Measurements from ENCODE around the gene LUZP1. TPM values are rescaled to one million over a fixed set of nuclear protein-coding genes. Genes with fewer than 3 reads are reported as not detected.

LUZP1 gene
- total RNA-seq, 1 donor from 2014 or later: 18.0 TPM

DNA sequence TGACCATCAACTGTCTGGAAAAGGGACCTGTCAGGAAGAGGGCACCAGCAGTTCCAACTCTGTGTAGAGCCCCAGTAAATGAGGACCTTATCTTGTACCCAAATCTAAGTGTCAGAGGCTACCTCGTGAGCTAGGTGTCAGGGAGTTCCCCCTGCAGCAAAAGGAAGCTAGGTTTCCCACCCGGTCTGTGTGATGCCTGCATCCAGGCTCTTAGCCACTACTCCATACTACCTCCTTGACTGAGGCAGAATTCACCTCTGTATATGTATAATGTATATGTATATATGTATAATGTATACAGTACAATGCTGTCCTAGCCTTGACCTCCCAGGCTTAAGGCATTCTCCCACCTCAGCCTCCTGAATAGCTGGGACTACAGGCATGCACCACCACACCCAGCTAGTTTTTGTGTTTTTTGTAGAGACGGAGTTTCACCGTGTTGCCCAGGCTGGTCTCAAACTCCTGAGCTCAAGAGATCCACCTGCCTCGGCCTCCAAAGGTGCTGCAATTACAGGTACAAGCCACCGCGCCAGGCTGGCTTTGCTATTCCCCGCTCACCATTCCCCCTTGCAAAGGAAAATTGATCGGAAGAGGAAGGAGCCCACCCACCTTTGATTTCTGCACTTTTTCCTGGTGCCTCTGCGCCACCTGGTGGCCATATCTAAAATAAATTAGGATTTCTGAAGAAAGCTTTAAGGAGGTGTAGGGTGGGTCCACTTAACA, 15.7 kb upstream of the LUZP1 start:
- Histone ChIP-seq H3K27me3 (no peaks in the 10 kb centered on the region), H3K27ac (no peak overlapping the region), H3K36me3 (no peaks in the 10 kb centered on the region), H3K4me1 (peaks cover 0 to 3% of the 10 kb centered on the region in 2 donors), H3K4me3 (peak overlapping the region; percentile 45 to 50), H3K9me3 (no peaks in the 10 kb centered on the region)
- intact Hi-C loops (cut with DNase I): loop anchor here (1.0 kb wide), 1 partner anchor 86 kb away; no protein-coding TSS in a partner anchor
- no peak for DNase-seq (ENCODE audit: low spot score in 2 of 2)
- TF ChIP-seq, protein P1, sequence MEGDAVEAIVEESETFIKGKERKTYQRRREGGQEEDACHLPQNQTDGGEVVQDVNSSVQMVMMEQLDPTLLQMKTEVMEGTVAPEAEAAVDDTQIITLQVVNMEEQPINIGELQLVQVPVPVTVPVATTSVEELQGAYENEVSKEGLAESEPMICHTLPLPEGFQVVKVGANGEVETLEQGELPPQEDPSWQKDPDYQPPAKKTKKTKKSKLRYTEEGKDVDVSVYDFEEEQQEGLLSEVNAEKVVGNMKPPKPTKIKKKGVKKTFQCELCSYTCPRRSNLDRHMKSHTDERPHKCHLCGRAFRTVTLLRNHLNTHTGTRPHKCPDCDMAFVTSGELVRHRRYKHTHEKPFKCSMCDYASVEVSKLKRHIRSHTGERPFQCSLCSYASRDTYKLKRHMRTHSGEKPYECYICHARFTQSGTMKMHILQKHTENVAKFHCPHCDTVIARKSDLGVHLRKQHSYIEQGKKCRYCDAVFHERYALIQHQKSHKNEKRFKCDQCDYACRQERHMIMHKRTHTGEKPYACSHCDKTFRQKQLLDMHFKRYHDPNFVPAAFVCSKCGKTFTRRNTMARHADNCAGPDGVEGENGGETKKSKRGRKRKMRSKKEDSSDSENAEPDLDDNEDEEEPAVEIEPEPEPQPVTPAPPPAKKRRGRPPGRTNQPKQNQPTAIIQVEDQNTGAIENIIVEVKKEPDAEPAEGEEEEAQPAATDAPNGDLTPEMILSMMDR (IDR thresholded peaks at IDR 0.05): peak; percentile 64 to 94 (median 92)

DNA sequence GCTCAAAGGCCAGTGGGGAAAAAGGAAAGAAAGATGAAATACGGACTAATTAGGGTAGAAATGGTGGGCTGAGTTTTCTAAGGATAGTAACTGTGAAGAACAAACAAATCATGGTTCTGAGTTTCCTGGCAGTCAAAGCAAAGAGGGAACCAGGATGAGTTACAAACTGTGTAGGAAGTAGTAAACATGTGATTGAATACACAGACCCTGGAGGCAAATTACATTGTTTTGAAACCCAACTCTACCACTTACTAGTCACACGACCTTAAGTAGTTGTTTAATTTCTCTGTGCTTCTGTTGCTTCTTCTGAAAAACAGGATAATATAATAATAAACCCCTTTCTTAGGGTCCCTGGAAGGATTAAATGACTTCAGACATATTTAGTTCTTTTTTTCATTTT, 11.2 kb upstream of the LUZP1 start:
- H3K4me3 ChIP-seq: no peak overlapping the region
- TF ChIP-seq, protein P1 (IDR thresholded peaks at IDR 0.05): no peak
- H3K27me3 ChIP-seq: no peaks in the 10 kb centered on the region
- intact Hi-C loops (cut with DNase I): loop anchor here (5.0 kb wide), 1 partner anchor 163 kb away; the partner anchor contains the start of genes KDM1A and TEX46
- DNase-seq (ENCODE audit: low spot score in 2 of 2): no peak
- no peaks in the 10 kb centered on the region for H3K9me3 ChIP-seq
- H3K27ac ChIP-seq: no peak overlapping the region
- H3K36me3 ChIP-seq: no peaks in the 10 kb centered on the region
- H3K4me1 ChIP-seq: peaks cover 0 to 6% of the 10 kb centered on the region in 2 donors

DNA sequence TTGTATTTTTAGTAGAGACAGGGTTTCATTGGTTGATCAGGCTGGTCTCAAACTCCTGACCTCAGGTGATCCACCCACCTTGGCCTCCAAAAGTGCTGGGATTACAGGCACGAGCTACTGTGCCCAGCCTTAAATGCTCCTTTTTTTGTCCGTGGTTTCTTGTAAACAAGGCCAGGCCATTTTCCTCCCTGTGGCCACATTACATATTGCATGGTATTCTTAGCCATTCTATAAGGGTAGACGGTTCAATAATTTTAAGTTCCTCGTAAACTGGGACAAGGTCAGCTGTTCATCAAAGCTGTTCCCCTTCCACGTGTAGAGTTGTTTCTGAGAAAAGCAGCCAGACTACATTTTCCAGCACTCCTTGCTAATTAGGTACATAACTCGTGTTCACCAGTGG, 10.3 kb upstream of the LUZP1 start:
- Histone ChIP-seq H3K4me3 (no peak overlapping the region), H3K27ac (no peak overlapping the region), H3K4me1 (peaks cover 0 to 2% of the 10 kb centered on the region in 2 donors), H3K9me3 (no peaks in the 10 kb centered on the region), H3K27me3 (no peaks in the 10 kb centered on the region), H3K36me3 (no peaks in the 10 kb centered on the region)
- intact Hi-C loops (cut with DNase I): loop anchor here (5.0 kb wide), 1 partner anchor 162 kb away; the partner anchor contains the start of genes KDM1A and TEX46
- TF ChIP-seq, protein P1 (IDR thresholded peaks at IDR 0.05): peak; percentile 13 to 25 (median 21)
- DNase-seq (ENCODE audit: low spot score in 2 of 2): no peak

DNA sequence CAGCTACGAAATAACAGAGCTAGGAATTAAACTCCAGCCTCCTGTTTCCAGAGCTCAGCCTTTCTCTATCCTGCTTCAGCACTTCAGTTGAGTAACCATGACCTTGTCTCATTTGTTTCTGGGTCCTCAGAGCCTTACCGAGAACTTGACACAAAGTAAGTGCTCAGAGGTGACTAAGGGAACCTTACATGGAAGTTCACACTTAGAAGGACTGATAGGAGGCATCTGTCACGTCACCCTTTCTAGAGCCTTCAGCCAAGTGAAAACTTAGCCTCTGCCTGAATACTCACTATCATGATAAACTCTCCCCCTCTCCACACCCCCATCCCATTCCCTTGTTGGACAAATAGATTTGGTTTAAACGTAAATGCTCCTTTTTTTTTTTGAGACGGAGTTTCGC, 9.8 kb upstream of the LUZP1 start:
- intact Hi-C loops (cut with DNase I): loop anchor here (5.0 kb wide), 1 partner anchor 161 kb away; the partner anchor contains the start of genes KDM1A and TEX46
- TF ChIP-seq, protein P1 (IDR thresholded peaks at IDR 0.05): no peak
- H3K36me3 ChIP-seq: no peaks in the 10 kb centered on the region
- H3K9me3 ChIP-seq: no peaks in the 10 kb centered on the region
- no peak for DNase-seq (ENCODE audit: low spot score in 2 of 2)
- H3K27me3 ChIP-seq: no peaks in the 10 kb centered on the region
- H3K4me3 ChIP-seq: peak overlapping the region in 1 of 2 donors; percentile 73
- peak overlapping the region; percentile 89 to 92 for H3K27ac ChIP-seq
- peaks cover 0 to 2% of the 10 kb centered on the region in 2 donors for H3K4me1 ChIP-seq

DNA sequence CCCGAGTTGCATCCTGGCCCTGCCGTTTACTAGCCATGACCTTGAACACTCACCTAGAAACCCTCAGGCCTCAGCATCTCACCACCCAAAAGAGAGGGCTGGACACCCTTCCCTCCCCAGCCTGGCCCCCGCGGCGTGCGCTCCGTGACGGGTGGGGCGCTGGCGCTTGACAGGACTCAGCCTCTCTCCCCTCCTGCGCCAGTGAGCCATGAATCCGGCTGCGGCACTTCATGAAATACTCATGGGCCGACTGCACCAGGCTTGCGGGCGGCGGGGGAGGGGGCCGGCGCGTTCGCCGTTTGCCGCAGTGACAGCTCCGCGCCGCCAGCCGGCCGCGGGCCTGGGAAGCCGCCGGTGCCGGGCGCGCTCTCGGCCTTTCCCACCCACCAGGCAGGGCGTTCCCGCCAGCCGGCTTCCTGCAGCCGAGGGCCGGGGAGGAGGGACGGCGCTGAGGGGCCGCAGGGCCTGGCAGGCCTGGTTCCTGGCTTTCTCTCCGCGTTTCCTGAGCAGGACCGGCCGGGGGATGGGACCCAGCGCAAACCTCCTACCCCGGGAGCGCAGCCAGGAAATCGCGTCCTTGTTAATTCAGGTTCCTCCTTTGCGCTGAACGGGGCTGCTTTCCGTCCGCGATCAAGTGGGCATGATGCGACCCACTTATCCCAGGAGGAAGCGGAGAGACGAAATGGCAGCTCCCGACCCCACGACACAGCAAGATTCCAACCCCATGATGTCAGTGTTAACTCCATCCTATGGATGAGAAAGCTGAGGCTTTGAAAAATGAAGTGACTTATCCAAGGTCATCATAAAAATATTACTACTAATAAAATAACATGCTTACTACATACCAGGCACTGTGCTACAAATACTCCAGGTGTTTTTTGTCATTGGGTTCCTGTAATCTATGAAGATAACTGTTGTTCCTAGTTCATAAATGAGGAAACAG, 9.1 kb upstream of the LUZP1 start:
- peak in 1 of 2 donors; percentile 85 for DNase-seq (ENCODE audit: low spot score in 2 of 2)
- H3K9me3 ChIP-seq: no peaks in the 10 kb centered on the region
- peaks cover 0 to 2% of the 10 kb centered on the region in 2 donors for H3K4me1 ChIP-seq
- TF ChIP-seq, protein P1 (IDR thresholded peaks at IDR 0.05): peak in 1 of 3 experiments; percentile 46
- no peaks in the 10 kb centered on the region for H3K36me3 ChIP-seq
- no peaks in the 10 kb centered on the region for H3K27me3 ChIP-seq
- H3K4me3 ChIP-seq: peak overlapping the region; percentile 57 to 73
- H3K27ac ChIP-seq: peak overlapping the region; percentile 89 to 92
- intact Hi-C loops (cut with DNase I): loop anchor here (1.0 to 5.0 kb wide), 2 partner anchors 9 to 160 kb away; partner anchors contain the start of genes KDM1A, LUZP1 and TEX46

Measured in ascending aorta (tissue), 2 donors.